ENCODE measurements around the gene CD40. TPM values are rescaled to one million over a fixed set of nuclear protein-coding genes. Genes with fewer than 3 reads are reported as not detected.

Gene CD40
- total RNA-seq, 1 experiment from 2014 or later: 14.1 TPM

- no peak for ATAC-seq
- Histone ChIP-seq H3K27me3 (ENCODE audit: control insufficient read depth, insufficient read depth, low read length) (no peaks in the 10 kb centered on the region), H3K9me3 (ENCODE audit: control insufficient read depth, insufficient read depth, low read depth, low read length) (no peaks in the 10 kb centered on the region), H3K4me1 (ENCODE audit: control insufficient read depth, insufficient read depth, low read length) (peaks cover 13% of the 10 kb centered on the region; the same call in 1 of the 2 replicates), H3K4me3 (ENCODE audit: low read depth in 2 of 2, low read length in 2 of 2) (no peak overlapping the region), H3K36me3 (ENCODE audit: control insufficient read depth, insufficient read depth, low read length) (0 out of 2 replicates have a peak, but pooled peaks cover 2% of the 10 kb centered on the region), H3K27ac (ENCODE audit: low read length) (no peak overlapping the region)
- intact Hi-C loops (cut with micrococcal nuclease; ENCODE audit: unreplicated experiment): no loop called here
- in situ Hi-C loops (cut with HindIII; ENCODE audit: low pct_unique_long_range_greater_than_20kb, low sequenced_read_pairs): no loop called here
- CTCF ChIA-PET: no interaction called here
- POLR2A ChIA-PET: no interaction called here
- no TSS peak for BruUV-seq (replicated peaks)
- TF ChIP-seq TCF7L2 (IDR thresholded peaks at IDR 0.05; ENCODE audit: low read depth, low read length) (no peak), SIN3A (IDR thresholded peaks at IDR 0.05; ENCODE audit: borderline replicate concordance, insufficient read depth, low read depth, low read length) (no peak), CTCF (IDR thresholded peaks at IDR 0.05) (no peak), POLR2AphosphoS5 (IDR thresholded peaks at IDR 0.05; ENCODE audit: low read depth, low read length) (no peak), REST (IDR thresholded peaks at IDR 0.05; ENCODE audit: insufficient read depth in 1 of 2, low read depth in 2 of 2, low read length in 1 of 2) (no peak)
- DNase-seq (ENCODE audit: low read depth, low spot score): no peak
These were observed 4.0 kb downstream of the CD40 start for GRCh38 chr20:46122071-46122470.

GRCh38 chr20:46122516-46123481 lies 4.7 kb downstream of the CD40 start:
- Histone ChIP-seq H3K36me3 (ENCODE audit: control insufficient read depth, insufficient read depth, low read length) (0 out of 2 replicates have a peak, but pooled peaks cover 2% of the 10 kb centered on the region), H3K9me3 (ENCODE audit: control insufficient read depth, insufficient read depth, low read depth, low read length) (no peaks in the 10 kb centered on the region), H3K4me3 (ENCODE audit: low read depth in 2 of 2, low read length in 2 of 2) (no peak overlapping the region), H3K4me1 (ENCODE audit: control insufficient read depth, insufficient read depth, low read length) (peaks cover 13% of the 10 kb centered on the region; the same call in 1 of the 2 replicates), H3K27me3 (ENCODE audit: control insufficient read depth, insufficient read depth, low read length) (no peaks in the 10 kb centered on the region), H3K27ac (ENCODE audit: low read length) (no peak overlapping the region)
- ChIA-PET POLR2A (interaction anchor here (0.6 kb wide), 1 partner anchor 62 kb away, joined by 5 read pairs; no protein-coding TSS in a partner anchor), CTCF (no interaction called here)
- ATAC-seq (no peak), DNase-seq (ENCODE audit: low read depth, low spot score) (no peak)
- intact Hi-C loops (cut with micrococcal nuclease; ENCODE audit: unreplicated experiment) (no loop called here), in situ Hi-C loops (cut with HindIII; ENCODE audit: low pct_unique_long_range_greater_than_20kb, low sequenced_read_pairs) (no loop called here)
- TF ChIP-seq CTCF (IDR thresholded peaks at IDR 0.05): no peak
- TF ChIP-seq TCF7L2 (IDR thresholded peaks at IDR 0.05; ENCODE audit: low read depth, low read length): no peak
- no peak for TF ChIP-seq POLR2AphosphoS5 (IDR thresholded peaks at IDR 0.05; ENCODE audit: low read depth, low read length)
- TF ChIP-seq REST (IDR thresholded peaks at IDR 0.05; ENCODE audit: insufficient read depth in 1 of 2, low read depth in 2 of 2, low read length in 1 of 2): no peak
- TF ChIP-seq SIN3A (IDR thresholded peaks at IDR 0.05; ENCODE audit: borderline replicate concordance, insufficient read depth, low read depth, low read length): no peak
- BruUV-seq (replicated peaks): no TSS peak
